Fibroblast of lung (primary cell): Measurements from ENCODE around the gene MAML3.

Experiments
- CTCF ChIP-seq, 2 donors: IDR thresholded peaks in 1 of 2; conservative IDR thresholded peaks in 1 of 2; 1 replicate in 1 of 2; 2 replicates in 1 of 2; pipeline ENCODE4 v1.5.1; 2011 to 2012; ENCODE audit warnings: low read length in 2 of 2, control low read depth in 1 of 2, inconsistent platforms in 1 of 2, low read depth in 1 of 2, mild to moderate bottlenecking in 1 of 2
- EZH2 ChIP-seq: IDR thresholded peaks from 2 replicates; pipeline ENCODE4 v1.5.1; 2012; ENCODE audit warnings: low read length, control low read depth, mild to moderate bottlenecking; ENCODE audit errors: missing control alignments

DNA sequence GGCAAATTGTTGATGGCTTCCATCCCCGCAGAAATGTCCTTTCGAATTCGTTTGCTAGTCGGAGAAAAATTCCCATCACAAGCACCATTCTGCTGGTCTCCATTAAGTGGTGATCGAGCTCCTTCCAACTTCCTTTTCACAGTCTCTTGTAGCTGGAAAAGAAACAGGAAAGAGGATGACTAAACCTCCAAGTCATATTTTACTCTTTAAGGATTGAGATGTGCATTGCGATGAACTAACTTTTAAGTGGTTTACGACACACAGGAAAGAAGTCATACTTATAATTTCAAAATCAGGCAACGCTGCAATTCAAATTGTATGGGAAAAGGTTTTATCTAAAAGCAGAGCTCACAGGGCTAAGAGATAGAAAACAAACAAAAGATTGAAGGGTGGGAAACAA lies 263.2 kb downstream of the MAML3 start:
- TF ChIP-seq EZH2, result no peak
- TF ChIP-seq CTCF (conservative IDR thresholded peaks at IDR 0.05 in 1 of 2, IDR thresholded peaks at IDR 0.05 in 1 of 2; ENCODE audit: low read depth in 1 of 2, low read length in 2 of 2), result no peak
